Left ventricle myocardium superior (tissue), 1 donor: ENCODE results near the gene RAP1B. TPM values are rescaled to one million over a fixed set of nuclear protein-coding genes. Genes with fewer than 3 reads are reported as not detected.
"Not testable (repeated sequence)": the region's sequence is repeated elsewhere in the genome, so short reads cannot be mapped to it uniquely, and the experiment has no call there.

ENCODE experiments used
- ATAC-seq: fragments of 200-7000 bp; cut with Tn5 transposase; one replicate; pipeline ENCODE4 v1.9.1; 2020; ENCODE audit warnings: mild to moderate bottlenecking, moderate library complexity
- DNase-seq: peaks from one replicate; pipeline ENCODE4 v3.0.0-alpha.2; 2020
- intact Hi-C: fragments of 100-400 bp; cut with micrococcal nuclease; formaldehyde crosslinking; loops from one replicate; pipeline ENCODE4 v1.11.0; 2022
- total RNA-seq: library from RNA; stranded (reverse); fragmentation: NEBNext Ultra II Directional; extraction: Animal tissue kit (Norgen Biotek cat#: 25700); gene quantifications from one replicate; pipeline ENCODE4 v1.2.1, GENCODE V29; 2021
- donor health status: DM: no; HTN: yes; CAD: no; lungs with severe emphysema.

The RAP1B gene
- total RNA-seq, 1 donor from 2014 or later, result 44.8 TPM

DNA sequence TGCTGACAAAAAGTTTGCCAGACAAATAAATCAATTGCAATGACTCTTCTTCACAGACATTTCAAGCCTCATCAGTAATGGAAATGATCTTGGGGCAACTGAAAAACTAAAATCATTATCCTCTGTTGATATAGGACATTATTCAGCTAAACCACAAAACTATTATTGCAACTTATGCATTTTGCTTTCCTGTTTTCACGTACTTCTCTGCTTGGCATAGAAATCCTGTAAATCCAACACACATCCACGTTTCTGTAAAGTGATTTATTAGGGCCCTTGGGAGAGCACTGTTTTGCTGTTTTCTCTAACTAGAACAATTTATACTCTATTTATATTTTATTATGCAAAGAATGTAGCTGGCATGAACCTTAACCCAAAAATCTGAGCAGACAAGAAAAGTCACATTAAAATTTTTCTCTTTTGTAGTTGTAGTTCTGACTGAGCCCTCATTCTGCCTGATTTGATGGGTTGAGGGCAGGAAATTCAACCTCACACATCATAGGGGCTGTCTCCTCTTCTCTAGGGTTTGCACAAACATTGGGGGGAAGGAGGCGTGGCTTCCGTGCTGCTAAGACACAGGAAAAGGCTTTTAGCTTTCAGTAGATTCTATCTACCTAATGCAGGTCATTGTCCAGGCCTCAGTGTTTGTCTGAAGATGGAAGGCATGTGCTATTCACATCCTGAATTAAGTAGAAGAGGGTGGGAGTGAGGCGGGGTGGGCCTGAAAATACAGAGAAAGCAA, 64.6 kb downstream of the RAP1B start:
- no peak for DNase-seq
- ATAC-seq, result no peak
- intact Hi-C loops, result no loop called here

- ATAC-seq, intact Hi-C loops, DNase-seq: not testable (repeated sequence)
Observed at GRCh38 chr12:68676854-68677253, 66.2 kb downstream of the RAP1B start.

- ATAC-seq (no peak), DNase-seq (no peak)
- intact Hi-C loops, result loop anchor here (10.0 kb wide), 1 partner anchor 321 kb away; no protein-coding TSS in a partner anchor
Observed at GRCh38 chr12:68686262-68686594, 75.5 kb downstream of the RAP1B start.

- ATAC-seq, result peak; percentile 99
- intact Hi-C loops, result loop anchor here (10.0 kb wide), 1 partner anchor 322 kb away; no protein-coding TSS in a partner anchor
- DNase-seq, result peak; percentile 99
Observed at GRCh38 chr12:68686595-68687521, 76.2 kb downstream of the RAP1B start, which contains the start of gene NUP107. Gene NUP107 (plus strand): TSS chr12:68686978. CDS start chr12:68687066, 88 bp downstream.

DNA sequence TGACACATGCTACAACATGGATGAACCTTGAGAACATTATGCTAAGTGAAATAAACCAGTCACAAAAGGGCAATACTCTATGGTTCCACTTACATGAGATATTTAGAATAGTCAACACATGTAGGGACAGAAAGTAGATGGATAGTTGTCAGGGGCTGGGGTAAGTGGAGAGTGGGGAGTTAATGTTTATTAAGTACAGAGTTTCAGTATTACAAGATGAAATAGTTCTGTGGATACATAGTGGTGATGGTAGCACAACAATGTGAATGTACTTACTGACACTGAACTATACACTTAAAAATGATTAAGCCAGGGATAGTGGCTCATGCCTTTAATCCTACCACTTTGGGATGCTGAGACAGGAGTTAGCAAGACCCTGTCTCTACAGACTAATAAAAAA, 84.8 kb downstream of the RAP1B start:
- intact Hi-C loops, result no loop called here
- no peak for ATAC-seq
- no peak for DNase-seq

DNA sequence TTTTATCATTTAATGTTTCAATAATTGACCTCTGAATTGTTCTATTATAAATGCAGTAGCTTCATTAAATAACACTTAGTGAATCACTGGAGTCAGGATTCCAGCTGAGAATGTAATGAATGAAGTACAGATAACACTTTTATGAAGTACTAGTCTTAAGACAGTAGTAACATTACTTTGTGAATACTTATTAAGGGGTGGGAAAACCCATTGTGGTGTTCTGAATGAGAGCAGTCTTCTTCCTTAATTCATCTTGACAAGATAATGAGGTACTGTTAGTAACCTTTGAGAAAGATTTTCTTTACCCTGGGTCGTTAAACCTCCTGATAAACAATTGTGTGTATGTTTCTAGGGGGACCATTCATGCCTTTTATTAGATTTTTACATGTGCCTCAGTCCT, 88.8 kb downstream of the RAP1B start:
- no peak for ATAC-seq
- DNase-seq, result no peak
- intact Hi-C loops, result no loop called here

Other genes starting within 250 kb of the RAP1B start
- gene NUP107, start 76.1 kb downstream of the RAP1B start, total RNA-seq, result 17.2 TPM
- gene SLC35E3, start 135.3 kb downstream of the RAP1B start, total RNA-seq, result 5.5 TPM
- gene MDM2, start 197.3 kb downstream of the RAP1B start, total RNA-seq, result 37.6 TPM